GM12865 (cell line): ENCODE data around the gene TBC1D19.

Experiments
- DNase-seq: peaks from one replicate; pipeline ENCODE4 v3.0.0; 2010; ENCODE audit warnings: low read depth
- H3K4me3 ChIP-seq: 2 replicates; pipeline ENCODE4 v1.5.1; 2011; ENCODE audit warnings: mild to moderate bottlenecking, low read depth, low read length, control low read depth
- TF ChIP-seq, protein P1 (sequence below): IDR thresholded peaks from 2 replicates; pipeline ENCODE4 v1.5.1; 2011; ENCODE audit warnings: low read length, control low read depth, low read depth, inconsistent platforms; ENCODE audit not compliant: insufficient read depth; ENCODE audit errors: missing control alignments

TBC1D19 gene

DNA sequence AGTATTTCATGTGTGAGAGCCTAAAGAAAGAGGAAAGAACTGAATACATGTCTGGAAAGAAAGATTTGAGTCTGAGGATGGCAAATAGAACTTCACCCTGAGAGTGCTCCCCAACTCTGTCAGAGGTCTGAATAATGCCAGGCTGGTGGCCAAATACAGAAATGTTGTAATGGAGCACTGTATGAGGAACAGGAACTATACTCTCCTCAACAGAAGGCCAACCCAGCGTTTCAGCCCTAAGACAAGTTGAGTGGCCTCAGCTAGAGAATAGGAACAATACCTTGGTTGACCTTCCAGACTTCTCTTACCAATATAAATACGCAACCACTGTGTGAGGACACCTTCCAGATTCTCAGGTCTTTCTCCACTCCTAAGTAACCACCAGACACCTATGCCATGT is 182.3 kb downstream of the TBC1D19 start:
- DNase-seq: no peak
- H3K4me3 ChIP-seq: no peak overlapping the region
- TF ChIP-seq, protein P1, sequence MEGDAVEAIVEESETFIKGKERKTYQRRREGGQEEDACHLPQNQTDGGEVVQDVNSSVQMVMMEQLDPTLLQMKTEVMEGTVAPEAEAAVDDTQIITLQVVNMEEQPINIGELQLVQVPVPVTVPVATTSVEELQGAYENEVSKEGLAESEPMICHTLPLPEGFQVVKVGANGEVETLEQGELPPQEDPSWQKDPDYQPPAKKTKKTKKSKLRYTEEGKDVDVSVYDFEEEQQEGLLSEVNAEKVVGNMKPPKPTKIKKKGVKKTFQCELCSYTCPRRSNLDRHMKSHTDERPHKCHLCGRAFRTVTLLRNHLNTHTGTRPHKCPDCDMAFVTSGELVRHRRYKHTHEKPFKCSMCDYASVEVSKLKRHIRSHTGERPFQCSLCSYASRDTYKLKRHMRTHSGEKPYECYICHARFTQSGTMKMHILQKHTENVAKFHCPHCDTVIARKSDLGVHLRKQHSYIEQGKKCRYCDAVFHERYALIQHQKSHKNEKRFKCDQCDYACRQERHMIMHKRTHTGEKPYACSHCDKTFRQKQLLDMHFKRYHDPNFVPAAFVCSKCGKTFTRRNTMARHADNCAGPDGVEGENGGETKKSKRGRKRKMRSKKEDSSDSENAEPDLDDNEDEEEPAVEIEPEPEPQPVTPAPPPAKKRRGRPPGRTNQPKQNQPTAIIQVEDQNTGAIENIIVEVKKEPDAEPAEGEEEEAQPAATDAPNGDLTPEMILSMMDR: no peak

DNA sequence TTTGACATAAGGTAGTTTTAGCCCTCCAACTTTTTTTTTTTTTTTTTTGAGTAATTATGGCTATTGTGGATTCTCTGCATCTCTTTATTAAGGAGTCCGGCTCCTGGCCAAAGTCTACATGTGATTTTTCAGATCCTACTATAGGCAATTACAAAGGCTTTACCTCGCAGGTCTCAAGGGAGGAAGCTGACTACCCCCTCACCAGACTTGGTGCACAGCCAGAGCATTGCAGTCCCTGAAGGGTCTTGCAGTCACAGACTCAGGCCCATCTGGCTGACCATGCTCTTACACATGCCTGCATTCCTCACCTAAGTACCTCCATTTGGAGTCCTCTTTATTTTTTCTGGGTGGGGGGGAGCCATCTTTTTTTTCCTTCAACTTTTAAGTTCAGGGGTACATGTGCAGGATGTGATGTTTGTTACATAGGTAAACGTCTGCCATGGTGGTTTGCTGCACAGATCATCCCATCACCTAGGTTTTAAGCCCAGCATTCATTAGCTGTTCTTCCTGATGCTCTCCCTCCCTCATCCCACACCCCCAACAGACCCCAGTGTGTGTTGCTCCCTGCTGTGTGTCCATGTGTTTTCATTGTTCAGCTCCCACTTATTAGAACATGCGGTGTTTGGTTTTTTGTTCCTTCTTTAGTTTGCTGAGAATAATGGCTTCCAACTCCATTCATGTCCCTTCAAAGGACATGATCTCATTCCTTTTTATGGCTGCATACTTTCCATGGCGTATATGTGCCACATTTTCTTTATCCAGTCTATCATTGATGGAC is 188.4 kb downstream of the TBC1D19 start:
- no peak for DNase-seq
- TF ChIP-seq, protein P1: no peak
- no peak overlapping the region for H3K4me3 ChIP-seq

DNA sequence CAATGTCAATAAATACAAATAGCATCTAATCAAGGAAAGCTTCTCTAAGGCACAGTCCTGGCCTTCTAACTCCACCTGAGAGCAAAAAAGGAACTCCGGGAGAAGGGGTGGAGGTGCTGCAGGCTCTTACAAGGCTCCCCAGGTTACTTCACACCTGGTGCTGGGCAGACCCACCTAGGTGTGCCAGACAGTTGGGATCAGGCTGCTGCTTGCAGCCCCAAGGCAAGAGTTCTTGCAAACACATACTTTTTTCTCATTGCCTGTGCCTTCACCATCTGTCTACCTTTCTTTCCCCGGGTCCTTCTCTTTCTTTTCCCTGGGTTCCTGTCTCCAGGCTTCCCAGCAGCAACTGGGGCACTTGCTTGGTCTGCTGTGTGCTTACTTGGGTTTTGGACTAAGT is 195.3 kb downstream of the TBC1D19 start:
- TF ChIP-seq, protein P1: no peak
- H3K4me3 ChIP-seq: no peak overlapping the region
- DNase-seq: no peak

DNA sequence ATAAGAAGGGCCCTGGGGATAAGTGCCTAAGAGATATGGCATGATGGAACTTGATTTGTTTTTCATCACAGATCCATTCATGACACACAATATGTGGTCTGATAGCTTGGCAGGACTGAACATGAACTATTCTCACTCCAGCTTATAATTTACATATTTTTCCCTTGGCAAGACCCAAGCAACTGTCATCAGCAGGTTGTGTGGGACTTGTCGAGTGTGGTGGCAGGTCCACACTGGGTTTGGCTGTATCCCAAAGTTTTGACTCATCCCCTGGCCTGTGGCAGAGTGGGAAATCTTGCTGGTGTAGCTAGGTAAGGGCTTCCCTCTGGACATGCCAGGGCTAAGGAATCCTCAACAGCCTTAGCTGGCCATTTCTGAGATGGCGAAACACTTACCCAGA is 195.8 kb downstream of the TBC1D19 start:
- TF ChIP-seq, protein P1: no peak
- H3K4me3 ChIP-seq: no peak overlapping the region
- DNase-seq: no peak

DNA sequence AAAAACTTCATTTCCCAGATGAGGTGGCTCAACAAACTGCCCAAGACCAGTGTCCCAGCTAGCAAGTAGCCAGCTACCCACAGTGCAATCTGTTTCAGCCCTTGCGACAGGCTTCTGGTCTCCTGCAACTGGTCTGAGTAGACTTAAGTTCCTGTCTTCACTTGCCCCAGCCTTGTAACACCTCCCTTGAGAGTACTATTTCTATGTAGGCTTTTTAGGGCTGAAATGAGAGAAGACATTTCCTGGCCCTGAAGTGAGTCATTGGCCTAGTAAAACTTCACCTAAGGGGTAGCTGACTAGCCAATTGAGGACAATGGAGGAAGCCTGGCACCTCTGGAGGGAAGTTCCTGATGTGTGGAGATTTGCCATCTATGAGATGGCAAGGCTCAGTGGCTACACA is 196.7 kb downstream of the TBC1D19 start:
- H3K4me3 ChIP-seq: no peak overlapping the region
- peak; percentile 52 for DNase-seq
- TF ChIP-seq, protein P1: no peak

DNA sequence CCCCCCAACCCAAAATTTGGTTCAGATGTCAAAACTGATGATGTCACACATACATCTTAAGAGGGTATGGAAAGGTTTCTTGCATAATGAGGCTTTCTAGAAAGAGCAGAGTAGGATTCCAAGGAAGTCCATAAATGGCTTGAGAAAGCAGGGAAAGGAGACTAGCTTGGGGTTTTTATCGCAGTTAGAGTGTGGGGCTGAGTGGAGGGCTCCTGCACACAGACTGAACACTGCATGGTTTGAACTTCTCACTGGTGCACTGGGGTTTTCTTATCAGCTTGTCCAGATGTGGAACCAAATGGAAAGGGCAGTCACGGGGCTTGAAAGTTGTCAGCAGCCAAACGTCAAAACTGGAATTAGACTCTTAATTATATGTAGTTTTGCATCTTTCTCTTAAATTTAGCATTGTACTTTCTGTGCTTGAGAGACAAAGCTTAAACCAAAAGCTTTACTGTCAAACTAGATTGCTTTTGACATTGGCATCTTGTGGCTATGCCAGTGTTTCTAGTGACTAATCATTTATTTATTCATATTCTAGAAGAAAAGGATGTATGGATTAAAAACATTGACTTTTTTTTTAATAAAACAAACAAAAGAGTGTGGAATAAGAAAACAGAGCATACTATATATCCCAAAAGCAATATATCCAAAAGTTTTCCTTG is 198.4 kb downstream of the TBC1D19 start:
- TF ChIP-seq, protein P1: no peak
- no peak overlapping the region for H3K4me3 ChIP-seq
- no peak for DNase-seq
